Progenitor cell of endocrine pancreas (in vitro differentiated cells): ENCODE measurements around the gene TFR2. TPM values are rescaled to one million over a fixed set of nuclear protein-coding genes. Genes with fewer than 3 reads are reported as not detected.
A peak's percentile ranks its signal among the peaks of the same experiment; 100 is the strongest.

Experiments used
- DNase-seq: peaks from one replicate; pipeline ENCODE4 v3.0.0; 2021; ENCODE audit warnings: low spot score; ENCODE audit not compliant: unreplicated experiment
- H3K27ac Mint-ChIP-seq: 2 replicates; pipeline ENCODE4 v1.8.0; 2021; ENCODE audit warnings: mild to moderate bottlenecking, moderate library complexity, mixed read lengths
- H3K27me3 Mint-ChIP-seq: 2 replicates; pipeline ENCODE4 v1.8.0; 2021; ENCODE audit warnings: mixed read lengths
- H3K36me3 Mint-ChIP-seq: 2 replicates; pipeline ENCODE4 v1.8.0; 2022; ENCODE audit warnings: mixed read lengths; ENCODE audit not compliant: insufficient read depth
- H3K4me1 Mint-ChIP-seq: 2 replicates; pipeline ENCODE4 v1.8.0; 2021; ENCODE audit warnings: low read depth, mixed read lengths
- H3K4me3 Mint-ChIP-seq: 2 replicates; pipeline ENCODE4 v1.8.0; 2021; ENCODE audit warnings: low read depth, mild to moderate bottlenecking, moderate library complexity, mixed read lengths
- H3K9me3 Mint-ChIP-seq: 2 replicates; pipeline ENCODE4 v1.8.0; 2021; ENCODE audit warnings: low read depth, mixed read lengths
- total RNA-seq: library from RNA; stranded (reverse); gene quantifications from 2 replicates; pipeline ENCODE4 v1.2.1, GENCODE V29; 2021
- TF ChIP-seq, protein P1 (sequence below): fragments of 200-600 bp; sonication (generic); IDR thresholded peaks from one replicate; pipeline ENCODE4 v1.5.0; 2021; ENCODE audit warnings: antibody characterized with exemption, mild to moderate bottlenecking; ENCODE audit not compliant: unreplicated experiment

TFR2 gene
- total RNA-seq, 1 donor from 2014 or later, result 0.93 TPM

DNA sequence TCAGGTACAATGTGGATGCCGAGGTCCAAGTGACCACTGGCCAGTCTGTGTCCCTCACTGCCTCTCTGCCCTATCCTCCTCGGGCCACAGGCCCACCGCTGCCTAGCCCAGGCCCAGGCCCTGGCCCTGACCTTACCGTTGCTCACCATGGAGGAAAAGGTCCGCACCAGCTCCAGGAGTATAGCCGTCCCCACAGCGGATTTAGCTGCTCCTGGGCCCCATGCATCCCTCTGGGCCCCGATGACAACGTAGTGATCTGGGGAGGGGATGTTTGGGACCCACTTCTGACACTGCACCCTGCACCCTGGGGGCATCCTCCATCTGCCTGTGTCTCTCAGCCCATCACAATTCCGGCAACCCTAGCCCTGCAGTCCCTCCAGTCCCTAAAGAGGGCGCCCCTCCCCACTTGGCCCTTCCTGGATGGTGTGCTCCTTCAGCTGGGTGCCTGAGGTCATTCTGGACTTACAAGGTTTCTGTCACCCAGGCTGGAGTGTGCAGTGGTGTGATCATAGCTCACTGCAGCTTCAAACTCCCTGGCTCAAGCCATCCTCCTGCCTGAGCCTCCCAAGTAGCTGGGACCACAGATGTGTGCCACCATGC, 12.1 kb downstream of the TFR2 start:
- peaks cover under 1% of the 10 kb centered on the region for H3K36me3 Mint-ChIP-seq
- peaks cover 59% of the 10 kb centered on the region for H3K27me3 Mint-ChIP-seq
- H3K4me1 Mint-ChIP-seq, result peaks cover 1% of the 10 kb centered on the region
- H3K9me3 Mint-ChIP-seq, result no peaks in the 10 kb centered on the region
- no peak overlapping the region for H3K4me3 Mint-ChIP-seq
- TF ChIP-seq, protein P1, sequence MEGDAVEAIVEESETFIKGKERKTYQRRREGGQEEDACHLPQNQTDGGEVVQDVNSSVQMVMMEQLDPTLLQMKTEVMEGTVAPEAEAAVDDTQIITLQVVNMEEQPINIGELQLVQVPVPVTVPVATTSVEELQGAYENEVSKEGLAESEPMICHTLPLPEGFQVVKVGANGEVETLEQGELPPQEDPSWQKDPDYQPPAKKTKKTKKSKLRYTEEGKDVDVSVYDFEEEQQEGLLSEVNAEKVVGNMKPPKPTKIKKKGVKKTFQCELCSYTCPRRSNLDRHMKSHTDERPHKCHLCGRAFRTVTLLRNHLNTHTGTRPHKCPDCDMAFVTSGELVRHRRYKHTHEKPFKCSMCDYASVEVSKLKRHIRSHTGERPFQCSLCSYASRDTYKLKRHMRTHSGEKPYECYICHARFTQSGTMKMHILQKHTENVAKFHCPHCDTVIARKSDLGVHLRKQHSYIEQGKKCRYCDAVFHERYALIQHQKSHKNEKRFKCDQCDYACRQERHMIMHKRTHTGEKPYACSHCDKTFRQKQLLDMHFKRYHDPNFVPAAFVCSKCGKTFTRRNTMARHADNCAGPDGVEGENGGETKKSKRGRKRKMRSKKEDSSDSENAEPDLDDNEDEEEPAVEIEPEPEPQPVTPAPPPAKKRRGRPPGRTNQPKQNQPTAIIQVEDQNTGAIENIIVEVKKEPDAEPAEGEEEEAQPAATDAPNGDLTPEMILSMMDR, result peak; percentile 37
- DNase-seq, result no peak
- no peak overlapping the region for H3K27ac Mint-ChIP-seq

DNA sequence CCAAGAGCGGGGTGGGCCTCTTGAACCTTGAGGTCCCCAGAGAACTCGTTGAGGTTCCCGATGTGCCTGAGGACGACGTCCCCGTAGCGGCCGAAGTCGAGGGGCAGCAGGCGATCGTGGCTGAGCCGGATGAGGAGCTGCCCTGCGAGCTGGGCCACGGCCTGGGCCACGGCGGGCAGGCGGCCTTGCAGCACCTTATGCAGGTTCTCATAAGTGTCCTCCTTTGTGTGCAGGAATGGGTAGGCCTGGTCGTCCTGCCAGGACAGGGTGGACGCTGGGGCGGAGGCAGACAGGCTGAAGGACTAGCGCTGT, 14.2 kb downstream of the TFR2 start:
- TF ChIP-seq, protein P1, result no peak
- no peak for DNase-seq
- H3K27me3 Mint-ChIP-seq, result peaks cover 44% of the 10 kb centered on the region
- no peak overlapping the region for H3K27ac Mint-ChIP-seq
- H3K4me1 Mint-ChIP-seq, result no peaks in the 10 kb centered on the region
- H3K36me3 Mint-ChIP-seq, result peaks cover 4% of the 10 kb centered on the region
- no peak overlapping the region for H3K4me3 Mint-ChIP-seq
- no peaks in the 10 kb centered on the region for H3K9me3 Mint-ChIP-seq

DNA sequence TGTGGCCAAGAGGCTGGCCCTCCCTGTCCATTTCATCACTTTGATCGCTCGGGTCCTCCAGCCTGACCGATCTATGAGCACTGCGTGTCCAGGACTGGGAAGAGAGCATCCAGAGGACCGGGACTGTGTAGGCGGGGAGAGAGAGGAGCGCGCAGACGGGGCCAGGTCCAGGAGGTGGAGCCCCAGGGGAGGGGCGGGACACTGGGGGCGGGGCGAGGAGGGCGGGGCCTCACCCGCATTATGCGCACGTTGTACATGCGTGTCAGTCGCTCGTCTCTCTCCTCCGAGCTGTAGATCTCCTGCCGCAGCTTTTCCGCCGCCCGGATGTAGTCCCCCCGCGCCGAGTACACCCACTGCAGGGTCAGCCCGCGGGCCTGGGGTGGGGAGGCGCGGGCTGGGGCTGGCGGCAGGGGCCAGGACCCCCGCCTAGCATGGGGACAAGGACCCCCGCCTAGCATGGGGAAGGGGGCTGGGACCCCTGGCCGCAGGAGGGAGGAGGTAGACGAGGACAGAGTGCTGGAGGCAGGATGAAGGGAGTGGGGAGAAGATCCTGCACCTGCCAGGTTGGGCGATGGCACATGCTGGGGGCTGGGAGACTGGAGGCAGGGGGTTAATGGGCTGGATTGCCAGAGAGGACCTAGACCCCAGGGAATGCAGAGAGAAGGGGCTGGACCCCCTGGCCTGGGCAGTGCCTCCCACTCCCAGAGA, 14.7 kb downstream of the TFR2 start:
- TF ChIP-seq, protein P1, result no peak
- Mint-ChIP-seq H3K9me3 (no peaks in the 10 kb centered on the region), H3K27ac (no peak overlapping the region), H3K4me1 (no peaks in the 10 kb centered on the region), H3K27me3 (peaks cover 39% of the 10 kb centered on the region), H3K36me3 (peaks cover 4% of the 10 kb centered on the region), H3K4me3 (no peak overlapping the region)
- peak; percentile 54 for DNase-seq

DNA sequence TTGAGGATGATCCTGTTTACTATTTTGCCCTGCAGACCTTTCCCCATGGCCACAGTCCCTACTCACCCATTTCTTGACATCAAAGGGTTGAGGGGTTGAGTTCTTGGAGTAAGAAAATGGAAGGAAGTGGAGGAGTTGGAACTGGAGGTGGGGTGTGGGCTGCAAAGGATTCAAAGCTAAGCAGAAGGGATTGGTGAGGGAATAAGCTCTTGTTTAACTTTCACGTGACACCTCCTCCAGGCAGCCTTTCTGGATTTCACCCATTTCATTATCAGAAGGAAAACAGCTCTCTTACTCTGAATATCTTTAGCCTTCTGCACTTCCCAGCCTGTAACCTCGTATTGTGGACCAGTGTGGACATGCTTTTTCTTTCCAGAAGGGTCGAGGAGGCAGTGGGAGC, 15.3 kb downstream of the TFR2 start:
- TF ChIP-seq, protein P1, result no peak
- H3K27ac Mint-ChIP-seq, result no peak overlapping the region
- H3K9me3 Mint-ChIP-seq, result no peaks in the 10 kb centered on the region
- peaks cover 36% of the 10 kb centered on the region for H3K27me3 Mint-ChIP-seq
- no peaks in the 10 kb centered on the region for H3K4me1 Mint-ChIP-seq
- H3K4me3 Mint-ChIP-seq, result no peak overlapping the region
- DNase-seq, result no peak
- H3K36me3 Mint-ChIP-seq, result peaks cover 4% of the 10 kb centered on the region

DNA sequence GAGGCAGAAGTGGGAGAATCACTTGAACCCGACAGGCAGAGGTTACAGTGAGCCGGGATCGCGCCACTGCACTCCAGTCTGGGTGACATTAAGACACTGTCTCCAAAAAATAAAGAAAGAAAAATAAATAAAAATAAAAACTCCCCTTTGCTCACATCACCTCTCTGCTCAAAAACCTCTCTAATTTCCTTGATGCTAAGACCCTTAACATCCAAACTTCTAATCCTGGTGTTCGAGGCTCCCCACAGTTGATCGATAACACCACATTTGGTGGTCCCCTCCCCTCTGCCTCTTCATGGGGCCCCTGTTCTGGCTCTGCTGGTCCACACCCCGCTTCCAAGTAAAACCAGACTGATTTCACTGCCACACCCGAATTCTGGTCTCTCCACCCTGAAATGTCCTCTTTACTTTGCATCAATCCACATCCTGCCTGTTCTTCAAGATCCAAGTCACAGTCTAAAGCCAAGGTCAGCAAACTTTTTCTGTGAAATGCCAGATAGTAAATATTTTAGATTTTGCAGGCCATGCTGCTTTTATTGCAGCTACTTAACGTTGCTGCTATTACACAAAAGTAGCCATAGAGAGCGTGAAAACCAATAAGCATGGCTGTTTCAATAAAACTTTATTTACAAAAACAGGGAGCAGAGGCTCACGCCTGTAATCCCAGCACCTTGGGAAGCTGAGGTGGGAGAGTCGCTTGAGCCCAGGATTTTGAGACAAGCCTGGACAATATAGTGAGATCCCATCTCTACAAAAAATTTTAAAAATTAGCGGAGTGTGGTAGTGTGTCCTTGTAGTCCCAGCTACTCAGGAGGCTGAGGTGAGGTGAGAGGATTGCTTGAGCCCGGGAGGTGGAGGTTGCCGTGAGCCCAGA, 17.2 kb downstream of the TFR2 start:
- H3K4me3 Mint-ChIP-seq, result no peak overlapping the region
- no peaks in the 10 kb centered on the region for H3K9me3 Mint-ChIP-seq
- H3K36me3 Mint-ChIP-seq, result peaks cover 6% of the 10 kb centered on the region
- no peak for DNase-seq
- TF ChIP-seq, protein P1, result no peak
- peaks cover 30% of the 10 kb centered on the region for H3K27me3 Mint-ChIP-seq
- H3K27ac Mint-ChIP-seq, result no peak overlapping the region
- H3K4me1 Mint-ChIP-seq, result no peaks in the 10 kb centered on the region
